Activated CD8-positive, alpha-beta memory T cell treated with anti-CD3 and anti-CD28 coated beads for 4 hours (primary cell): ENCODE data around the gene LRRC31.

Experiments
- DNase-seq, 2 donors: peaks; one replicate each; pipeline ENCODE4 v3.0.0-alpha.2; 2020; ENCODE audit warnings: low read depth in 2 of 2

Gene LRRC31

GRCh38 chr3:169863458-169863899 lies 6.3 kb downstream of the LRRC31 start:
- peak; percentile 19 to 21 for DNase-seq

- DNase-seq, result no peak
Measured at GRCh38 chr3:169861871-169862270, 7.9 kb downstream of the LRRC31 start.

- no peak for DNase-seq
Measured at GRCh38 chr3:169857811-169858210, 11.9 kb downstream of the LRRC31 start.

GRCh38 chr3:169855514-169855913 lies 14.2 kb downstream of the LRRC31 start:
- no peak for DNase-seq

GRCh38 chr3:169850618-169851017 lies 19.1 kb downstream of the LRRC31 start:
- DNase-seq, result no peak

- DNase-seq, result no peak
Measured at GRCh38 chr3:169848741-169849140, 21.0 kb downstream of the LRRC31 start.

- no peak for DNase-seq
Measured at GRCh38 chr3:169847896-169848295, 21.8 kb downstream of the LRRC31 start.

GRCh38 chr3:169846458-169847193 lies 23.1 kb downstream of the LRRC31 start:
- DNase-seq, result no peak

GRCh38 chr3:169842960-169843359 lies 26.8 kb downstream of the LRRC31 start:
- DNase-seq, result no peak

GRCh38 chr3:169841171-169841570 lies 28.6 kb downstream of the LRRC31 start:
- no peak for DNase-seq

- no peak for DNase-seq
Measured at GRCh38 chr3:169838511-169839030, 31.2 kb downstream of the LRRC31 start.

GRCh38 chr3:169836942-169837275 lies 32.8 kb downstream of the LRRC31 start:
- no peak for DNase-seq

- DNase-seq, result no peak
Measured at GRCh38 chr3:169836078-169836941, 33.4 kb downstream of the LRRC31 start.

- no peak for DNase-seq
Measured at GRCh38 chr3:169835533-169835932, 34.2 kb downstream of the LRRC31 start.

- DNase-seq, result no peak
Measured at GRCh38 chr3:169827712-169828111, 42.0 kb downstream of the LRRC31 start.

- DNase-seq, result no peak
Measured at GRCh38 chr3:169825316-169825715, 44.4 kb downstream of the LRRC31 start.

GRCh38 chr3:169822983-169823382 lies 46.8 kb downstream of the LRRC31 start:
- no peak for DNase-seq

- no peak for DNase-seq
Measured at GRCh38 chr3:169822540-169822939, 47.2 kb downstream of the LRRC31 start.

- no peak for DNase-seq
Measured at GRCh38 chr3:169822091-169822490, 47.6 kb downstream of the LRRC31 start.

GRCh38 chr3:169818316-169818715 lies 51.4 kb downstream of the LRRC31 start:
- no peak for DNase-seq

- no peak for DNase-seq
Measured at GRCh38 chr3:169815590-169816150, 54.1 kb downstream of the LRRC31 start.

GRCh38 chr3:169813757-169814517 lies 55.8 kb downstream of the LRRC31 start:
- peak; percentile 60 to 62 for DNase-seq
